GM11168 (cell line): Measurements from ENCODE around the gene MRPL9.

Source experiments
- in situ Hi-C: fragments of 300-500 bp; cut with MboI; formaldehyde crosslinking; loops from one replicate; pipeline ENCODE4 v1.12.0; 2022; ENCODE audit warnings: low sequenced_read_pairs; ENCODE audit not compliant: unreplicated experiment

The MRPL9 gene

GRCh38 chr1:151714820-151715725, 48.2 kb downstream of the MRPL9 start:
- in situ Hi-C loops = no loop called here

GRCh38 chr1:151713874-151714273, 49.4 kb downstream of the MRPL9 start:
- in situ Hi-C loops = no loop called here

GRCh38 chr1:151713044-151713443, 50.3 kb downstream of the MRPL9 start:
- in situ Hi-C loops = no loop called here

GRCh38 chr1:151711951-151712350, 51.3 kb downstream of the MRPL9 start:
- in situ Hi-C loops = no loop called here

GRCh38 chr1:151711044-151711800, 52.1 kb downstream of the MRPL9 start:
- in situ Hi-C loops = no loop called here

GRCh38 chr1:151710187-151710840, 53.0 kb downstream of the MRPL9 start:
- in situ Hi-C loops = no loop called here
